Astrocyte (in vitro differentiated cells and primary cell): ENCODE data around the gene MBNL1. TPM values are rescaled to one million over a fixed set of nuclear protein-coding genes. Genes with fewer than 3 reads are reported as not detected.
A peak's percentile ranks its signal among the peaks of the same experiment; 100 is the strongest.

ENCODE experiments used
- DNase-seq: peaks from one replicate; pipeline ENCODE4 v3.0.0-alpha.2; 2010; ENCODE audit warnings: low read depth
- FAIRE-seq: peaks from 2 replicates; lab custom pipeline; 2011; peaks lifted over from hg19 to GRCh38; lab: Jason Lieb, UNC
- H2AFZ ChIP-seq: 2 replicates; pipeline ENCODE4 v1.6.0; 2012; ENCODE audit warnings: low read depth, low read length, inconsistent platforms
- H3K27ac ChIP-seq: 2 replicates; pipeline ENCODE4 v1.5.1; 2011; ENCODE audit warnings: low read depth, low read length, inconsistent platforms
- H3K27me3 ChIP-seq: 2 replicates; pipeline ENCODE4 v1.6.0; 2011; ENCODE audit warnings: low read length, inconsistent platforms; ENCODE audit not compliant: insufficient read depth
- H3K36me3 ChIP-seq: 2 replicates; pipeline ENCODE4 v1.5.1; 2011; ENCODE audit warnings: low read length, inconsistent platforms; ENCODE audit not compliant: insufficient read depth
- H3K4me1 ChIP-seq: 2 replicates; pipeline ENCODE4 v1.5.1; 2011; ENCODE audit warnings: low read length, inconsistent platforms; ENCODE audit not compliant: insufficient read depth
- H3K4me2 ChIP-seq: 2 replicates; pipeline ENCODE4 v1.6.0; 2012; ENCODE audit warnings: low read length, inconsistent platforms
- H3K4me3 ChIP-seq: 2 replicates; pipeline ENCODE4 v1.5.1; 2011; ENCODE audit warnings: low read depth, mild to moderate bottlenecking, low read length, inconsistent platforms; ENCODE audit not compliant: insufficient read depth
- H3K79me2 ChIP-seq: 2 replicates; pipeline ENCODE4 v1.6.0; 2012; ENCODE audit warnings: mild to moderate bottlenecking, low read length, inconsistent platforms; ENCODE audit not compliant: insufficient read depth
- H3K9ac ChIP-seq: 2 replicates; pipeline ENCODE4 v1.6.0; 2012; ENCODE audit warnings: mild to moderate bottlenecking, low read length, inconsistent platforms
- H3K9me3 ChIP-seq: 2 replicates; pipeline ENCODE4 v1.5.1; 2012; ENCODE audit warnings: low read depth, mild to moderate bottlenecking, low read length, inconsistent platforms; ENCODE audit not compliant: insufficient read depth
- H4K20me1 ChIP-seq: 2 replicates; pipeline ENCODE4 v1.6.0; 2012; ENCODE audit warnings: low read length, inconsistent platforms; ENCODE audit not compliant: insufficient read depth
- H3K27ac Mint-ChIP-seq: one replicate; pipeline ENCODE4 v1.8.0; 2021; ENCODE audit warnings: mild to moderate bottlenecking, mixed read lengths; ENCODE audit not compliant: unreplicated experiment
- H3K27me3 Mint-ChIP-seq: one replicate; pipeline ENCODE4 v1.8.0; 2021; ENCODE audit warnings: low read depth, mixed read lengths; ENCODE audit not compliant: unreplicated experiment
- H3K36me3 Mint-ChIP-seq: one replicate; pipeline ENCODE4 v1.8.0; 2021; ENCODE audit warnings: low read depth, mixed read lengths; ENCODE audit not compliant: unreplicated experiment
- H3K4me1 Mint-ChIP-seq: one replicate; pipeline ENCODE4 v1.8.0; 2021; ENCODE audit warnings: low read depth, mixed read lengths; ENCODE audit not compliant: unreplicated experiment
- H3K4me3 Mint-ChIP-seq: one replicate; pipeline ENCODE4 v1.8.0; 2021; ENCODE audit warnings: mild to moderate bottlenecking, moderate library complexity, mixed read lengths; ENCODE audit not compliant: unreplicated experiment
- H3K9me3 Mint-ChIP-seq: one replicate; pipeline ENCODE4 v1.8.0; 2021; ENCODE audit warnings: mild to moderate bottlenecking, mixed read lengths; ENCODE audit not compliant: unreplicated experiment
- CTCF ChIP-seq: IDR thresholded peaks from 2 replicates; pipeline ENCODE4 v1.5.1; 2011; ENCODE audit warnings: low read depth, mild to moderate bottlenecking, inconsistent platforms, low read length, moderate library complexity; ENCODE audit not compliant: insufficient read depth
- EZH2 ChIP-seq: IDR thresholded peaks from 2 replicates; pipeline ENCODE4 v1.6.1; 2012; ENCODE audit warnings: mild to moderate bottlenecking, low read length, inconsistent platforms; ENCODE audit not compliant: insufficient read depth
- total RNA-seq: library from RNA; stranded (reverse); gene quantifications from 2 replicates; pipeline ENCODE4 v1.2.1, GENCODE V29; 2021

MBNL1 gene
- total RNA-seq, 1 donor from 2014 or later, result 93.1 TPM

GRCh38 chr3:152313914-152314313 is 45.2 kb downstream of the MBNL1 start:
- FAIRE-seq, result no peak

GRCh38 chr3:152314677-152315353 is 46.1 kb downstream of the MBNL1 start:
- DNase-seq, result no peak
- no peaks in the 10 kb centered on the region for H3K27me3 ChIP-seq
- peaks cover 4% of the 10 kb centered on the region for H3K36me3 Mint-ChIP-seq
- peaks cover 45% of the 10 kb centered on the region for H4K20me1 ChIP-seq
- H3K4me3 ChIP-seq, result no peak overlapping the region
- H3K27ac ChIP-seq, result peak overlapping the region; percentile 0
- H3K27ac Mint-ChIP-seq, result no peak overlapping the region
- H3K27me3 Mint-ChIP-seq, result no peaks in the 10 kb centered on the region
- no peak overlapping the region for H3K4me3 Mint-ChIP-seq
- peaks cover 30% of the 10 kb centered on the region for H3K4me1 ChIP-seq
- H3K36me3 ChIP-seq, result peaks cover 7% of the 10 kb centered on the region
- FAIRE-seq, result peak; percentile 32
- peaks cover 28% of the 10 kb centered on the region for H3K4me1 Mint-ChIP-seq
- H3K9me3 Mint-ChIP-seq, result no peaks in the 10 kb centered on the region
- TF ChIP-seq EZH2 (no peak), CTCF (no peak)
- peaks cover 94% of the 10 kb centered on the region for H3K79me2 ChIP-seq
- H3K9ac ChIP-seq, result no peak overlapping the region
- no peak overlapping the region for H2AFZ ChIP-seq
- no peaks in the 10 kb centered on the region for H3K9me3 ChIP-seq
- H3K4me2 ChIP-seq, result no peak overlapping the region

More at GRCh38 chr3:152313914-152314313, 45.2 kb downstream of the MBNL1 start:
- no peak overlapping the region for H3K27ac ChIP-seq
- H3K4me1 ChIP-seq, result peaks cover 25% of the 10 kb centered on the region
- no peak overlapping the region for H3K4me2 ChIP-seq
- TF ChIP-seq EZH2, result no peak
- no peak for TF ChIP-seq CTCF
- H4K20me1 ChIP-seq, result peaks cover 46% of the 10 kb centered on the region
- H3K9me3 Mint-ChIP-seq, result no peaks in the 10 kb centered on the region
- H3K79me2 ChIP-seq, result peaks cover 94% of the 10 kb centered on the region
- peaks cover 29% of the 10 kb centered on the region for H3K4me1 Mint-ChIP-seq
- H3K27me3 Mint-ChIP-seq, result no peaks in the 10 kb centered on the region
- H3K27ac Mint-ChIP-seq, result no peak overlapping the region
- no peaks in the 10 kb centered on the region for H3K9me3 ChIP-seq
- peaks cover 4% of the 10 kb centered on the region for H3K36me3 Mint-ChIP-seq
- H3K9ac ChIP-seq, result no peak overlapping the region
- no peaks in the 10 kb centered on the region for H3K27me3 ChIP-seq
- H3K4me3 Mint-ChIP-seq, result no peak overlapping the region
- peaks cover 7% of the 10 kb centered on the region for H3K36me3 ChIP-seq
- no peak overlapping the region for H2AFZ ChIP-seq
- no peak overlapping the region for H3K4me3 ChIP-seq
- no peak for DNase-seq

- no peak for FAIRE-seq
- Mint-ChIP-seq H3K9me3 (no peaks in the 10 kb centered on the region), H3K36me3 (peaks cover 4% of the 10 kb centered on the region), H3K4me1 (peaks cover 31% of the 10 kb centered on the region), H3K27ac (no peak overlapping the region), H3K27me3 (no peaks in the 10 kb centered on the region), H3K4me3 (no peak overlapping the region)
- peak; percentile 66 for DNase-seq
- peaks cover 94% of the 10 kb centered on the region for H3K79me2 ChIP-seq
- TF ChIP-seq EZH2 (no peak), CTCF (no peak)
- H3K36me3 ChIP-seq, result peaks cover 7% of the 10 kb centered on the region
- H3K4me3 ChIP-seq, result no peak overlapping the region
- no peak overlapping the region for H3K4me2 ChIP-seq
- peaks cover 46% of the 10 kb centered on the region for H4K20me1 ChIP-seq
- H2AFZ ChIP-seq, result no peak overlapping the region
- H3K9ac ChIP-seq, result no peak overlapping the region
- no peak overlapping the region for H3K27ac ChIP-seq
- H3K4me1 ChIP-seq, result peaks cover 35% of the 10 kb centered on the region
- H3K9me3 ChIP-seq, result no peaks in the 10 kb centered on the region
- no peaks in the 10 kb centered on the region for H3K27me3 ChIP-seq
Observed at GRCh38 chr3:152315623-152316022, 46.9 kb downstream of the MBNL1 start.
